Activated gamma-delta T cell (primary cell): Measurements from ENCODE around the gene REX1BD.

ENCODE experiments used
- DNase-seq: peaks from one replicate; lab custom pipeline; 2025; lab: John Stamatoyannopoulos, UW

The REX1BD gene

DNA sequence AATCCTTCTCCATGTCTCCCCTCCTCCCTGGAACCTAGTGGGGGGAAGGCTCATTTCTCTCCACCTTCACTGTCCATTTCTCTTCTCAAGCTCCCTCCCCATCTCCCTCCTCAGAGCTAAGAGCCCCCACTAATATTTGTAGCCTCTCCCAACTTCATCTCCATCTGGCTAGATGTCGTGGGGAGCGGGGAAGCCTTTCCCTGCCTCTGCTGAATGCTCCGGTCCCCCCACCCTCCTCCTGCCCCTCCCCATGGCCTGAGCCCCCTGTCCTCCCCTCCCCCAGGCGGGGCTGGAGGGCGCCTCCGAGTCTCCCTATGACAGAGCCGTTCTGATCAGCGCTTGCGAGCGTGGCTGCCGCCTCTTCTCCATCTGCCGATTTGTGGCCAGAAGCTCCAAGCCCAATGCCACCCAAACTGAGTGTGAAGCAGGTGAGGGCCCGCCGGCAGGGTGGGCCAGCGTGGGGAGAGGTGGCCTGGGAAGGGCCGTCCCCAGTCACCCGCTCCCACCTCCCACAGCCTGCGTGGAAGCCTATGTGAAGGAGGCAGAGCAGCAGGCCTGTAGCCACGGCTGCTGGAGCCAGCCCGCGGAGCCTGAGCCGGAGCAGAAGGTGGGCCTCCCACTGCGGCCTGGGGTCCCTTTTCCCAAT lies 25.1 kb downstream of the REX1BD start:
- no peak for DNase-seq

DNA sequence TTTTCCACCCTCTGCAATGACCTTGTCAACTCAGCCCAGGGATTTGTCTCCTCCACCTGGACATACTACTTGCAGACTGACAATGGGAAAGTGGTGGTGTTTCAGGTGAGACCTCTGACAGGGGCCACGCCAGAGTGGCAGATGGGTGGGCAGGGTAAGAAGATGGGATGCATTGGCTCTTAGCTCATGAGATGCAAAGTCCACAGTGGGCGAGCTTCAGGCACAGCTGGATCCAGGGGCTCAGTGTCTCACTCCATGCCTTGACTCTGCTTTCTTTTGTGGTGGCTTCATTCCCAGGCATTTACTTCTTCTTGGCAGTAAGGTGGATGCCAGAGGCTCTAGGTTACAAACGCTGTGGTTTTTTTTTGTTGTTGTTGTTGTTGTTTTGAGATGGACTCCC lies 27.4 kb downstream of the REX1BD start:
- DNase-seq = no peak

DNA sequence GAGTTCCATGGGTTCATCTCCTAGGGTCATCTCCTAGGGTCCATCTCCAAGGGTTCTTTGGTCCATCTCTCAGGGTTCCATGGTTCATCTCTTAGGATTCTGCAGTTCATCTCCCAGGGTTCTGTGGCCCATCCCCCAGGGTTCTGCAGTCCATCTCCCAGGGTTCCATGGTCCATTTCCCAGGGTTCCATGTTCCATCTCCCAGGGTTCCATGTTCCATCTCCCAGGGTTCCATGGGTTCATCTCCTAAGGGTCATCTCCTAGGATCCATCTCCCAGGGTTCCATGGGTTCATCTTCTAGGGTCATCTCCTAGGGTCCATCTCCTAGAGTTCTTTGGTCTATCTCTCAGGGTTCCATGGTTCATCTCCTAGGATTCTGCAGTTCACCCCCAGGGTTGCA lies 29.0 kb downstream of the REX1BD start:
- no peak for DNase-seq

DNA sequence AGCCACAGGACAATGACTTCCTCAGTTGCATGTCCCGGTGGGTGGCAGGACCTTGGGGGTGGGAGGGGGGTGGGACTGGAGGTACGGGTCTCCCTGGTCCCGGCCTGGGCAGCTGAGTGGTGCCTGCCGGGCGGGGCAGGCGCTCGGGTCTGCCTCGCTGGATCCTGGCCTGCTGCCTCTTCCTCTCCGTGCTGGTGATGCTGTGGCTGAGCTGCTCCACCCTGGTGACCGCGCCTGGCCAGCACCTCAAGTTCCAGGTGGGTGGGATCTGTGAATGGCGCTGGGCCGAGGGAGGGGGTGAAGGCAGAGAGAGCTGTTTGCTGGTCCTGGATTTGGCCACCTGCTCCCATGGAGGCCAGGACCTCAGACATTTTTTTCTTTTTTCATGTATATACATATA lies 29.6 kb downstream of the REX1BD start:
- no peak for DNase-seq

DNA sequence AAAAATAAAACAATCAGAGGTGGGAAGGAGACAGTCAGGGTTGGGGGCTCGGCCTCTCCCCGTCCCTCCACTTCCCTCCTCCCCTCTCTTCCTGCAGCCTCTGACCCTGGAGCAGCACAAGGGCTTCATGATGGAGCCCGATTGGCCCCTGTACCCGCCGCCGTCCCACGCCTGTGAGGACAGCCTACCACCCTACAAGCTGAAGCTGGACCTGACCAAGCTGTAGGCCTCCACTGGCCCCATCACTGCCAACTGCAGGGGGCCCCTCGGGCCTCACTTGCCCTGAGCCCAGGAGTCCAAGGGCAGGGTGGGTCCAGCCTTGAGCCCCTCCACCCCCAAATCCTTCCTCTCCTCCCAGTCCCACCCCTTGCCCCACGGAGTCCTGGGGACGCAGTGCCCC lies 31.7 kb downstream of the REX1BD start:
- no peak for DNase-seq

DNA sequence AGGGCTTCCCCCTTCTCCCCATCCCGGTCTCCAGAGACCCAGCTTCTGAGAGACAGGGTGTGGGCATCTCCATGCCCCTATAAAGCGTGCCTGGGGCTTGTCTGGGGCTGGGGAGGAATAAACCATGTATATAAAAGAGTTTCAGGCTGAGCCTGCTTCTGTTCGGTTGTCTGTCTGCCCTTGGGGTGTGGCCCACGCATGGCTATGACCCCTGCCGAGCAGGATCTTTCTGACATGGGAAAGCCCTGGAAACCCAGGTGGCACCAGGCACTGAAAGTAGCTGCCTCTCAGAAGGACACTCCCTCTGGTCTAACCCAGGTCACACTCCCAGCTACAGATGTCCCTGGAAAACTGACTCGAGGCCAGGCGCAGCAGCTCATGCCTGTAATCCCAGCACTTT lies 32.3 kb downstream of the REX1BD start:
- DNase-seq = no peak

DNA sequence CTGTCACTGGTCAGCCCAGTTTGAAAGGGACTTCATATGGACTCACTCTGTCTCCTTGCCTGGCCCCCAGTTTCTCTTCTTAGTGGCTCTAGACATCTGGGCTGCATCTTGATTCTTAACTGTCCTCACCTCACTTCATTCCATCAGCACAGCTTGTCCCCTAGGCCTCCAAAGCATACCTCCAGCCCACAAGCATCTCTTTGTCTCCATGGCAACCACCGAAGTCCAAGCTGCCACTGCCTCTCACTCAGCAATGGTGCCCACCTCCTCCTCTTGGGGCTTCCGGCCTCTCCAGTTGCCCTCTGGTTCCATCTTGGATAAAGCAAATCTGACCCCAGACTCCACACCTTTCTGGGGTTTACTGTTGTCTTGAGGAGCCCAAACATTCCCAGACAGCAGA lies 38.3 kb downstream of the REX1BD start:
- DNase-seq = no peak

DNA sequence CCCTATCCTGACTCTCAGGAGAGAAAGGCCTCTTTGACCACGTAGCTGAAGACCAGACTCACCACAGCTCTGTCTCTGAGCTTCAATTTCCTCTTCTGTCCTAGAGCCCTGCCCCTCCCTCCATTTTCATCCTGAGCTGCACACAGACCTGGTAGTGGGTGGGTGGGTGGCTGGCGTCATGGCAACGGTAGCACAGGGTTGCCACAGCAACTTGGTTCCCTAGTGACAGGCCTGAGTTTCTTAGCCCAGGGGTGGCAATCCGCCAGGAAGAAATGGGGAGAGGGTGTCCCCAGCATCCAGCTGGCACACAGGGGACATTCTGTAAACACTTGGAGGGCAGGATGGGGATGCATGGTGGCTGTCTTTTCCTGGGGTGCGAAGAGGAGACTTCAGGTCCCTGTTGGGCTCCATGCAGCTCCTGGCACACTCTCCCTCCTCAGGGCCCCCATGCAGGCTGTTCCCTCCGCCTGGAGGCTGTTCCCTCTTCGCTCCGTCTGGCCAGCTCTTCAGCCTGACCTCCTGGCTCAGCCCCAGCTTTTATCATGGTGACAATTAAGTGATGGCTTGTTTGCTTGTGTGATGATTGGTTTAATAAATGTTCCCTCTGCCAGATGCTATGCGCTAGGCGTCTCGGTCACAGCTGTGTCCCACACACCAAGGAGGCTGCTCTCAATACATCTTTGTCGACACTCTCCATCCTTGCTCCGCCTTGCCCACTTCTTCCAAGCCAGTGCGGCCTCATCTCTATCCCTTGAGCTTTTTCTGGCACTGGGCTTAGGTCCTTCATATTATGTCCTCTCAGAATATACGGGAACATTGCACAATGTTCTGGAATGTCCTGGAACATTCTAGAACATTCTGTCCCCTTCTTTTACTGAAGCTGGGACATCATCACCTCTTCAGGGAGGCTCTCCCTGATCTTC lies 40.8 kb downstream of the REX1BD start:
- DNase-seq = no peak

DNA sequence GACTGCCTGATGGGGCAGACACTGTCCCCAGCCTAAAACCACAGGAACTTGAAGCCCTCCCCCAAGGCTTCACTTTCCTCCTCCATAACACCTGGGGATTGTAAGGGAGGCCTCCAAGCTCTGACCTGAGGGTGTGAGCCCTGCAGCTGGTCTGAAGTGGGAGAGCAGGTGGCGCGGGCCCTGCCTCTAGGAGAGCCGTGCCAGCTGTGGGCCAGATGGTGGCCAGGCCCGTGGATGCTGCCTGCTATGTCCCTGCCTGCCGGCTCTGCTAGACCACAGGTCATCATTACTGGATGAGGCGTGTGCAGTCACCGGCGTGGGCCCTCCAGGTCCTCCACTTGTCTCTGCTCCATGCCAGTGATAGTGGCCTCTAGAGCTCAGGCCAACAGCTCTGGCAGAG lies 44.7 kb downstream of the REX1BD start:
- DNase-seq = no peak

DNA sequence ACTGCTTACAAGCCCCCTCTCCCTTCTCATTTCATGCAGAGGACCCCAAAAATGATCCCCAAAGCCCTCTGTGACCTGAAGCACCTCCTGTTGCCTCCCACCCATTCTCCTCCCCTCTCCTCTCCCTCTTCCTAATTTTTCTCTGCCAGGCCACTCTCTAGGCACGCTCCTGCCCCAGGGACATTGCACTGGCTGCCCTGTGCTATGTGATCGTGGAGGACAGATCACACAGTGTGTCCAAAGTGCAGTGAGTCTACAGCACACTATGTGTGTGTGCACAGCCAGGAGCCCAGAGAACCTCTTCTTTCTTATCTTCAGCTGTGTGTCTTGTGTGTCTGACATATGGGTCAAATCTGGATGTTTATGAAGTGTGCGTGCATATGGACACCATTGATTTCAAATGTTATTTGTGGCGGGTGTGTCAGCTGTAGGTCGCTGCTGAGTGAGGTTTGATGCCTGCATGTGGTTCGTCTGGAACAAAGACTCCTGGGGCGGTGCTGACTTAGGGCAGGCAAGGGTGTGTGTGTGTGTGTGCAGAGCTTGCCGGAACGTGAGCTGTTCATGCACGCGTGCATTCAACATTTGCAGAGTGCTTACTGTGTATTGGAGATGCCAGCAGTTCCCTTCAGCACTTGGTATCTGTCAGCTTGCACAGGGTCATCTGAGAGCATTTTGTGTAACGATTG lies 46.2 kb downstream of the REX1BD start:
- DNase-seq = no peak

DNA sequence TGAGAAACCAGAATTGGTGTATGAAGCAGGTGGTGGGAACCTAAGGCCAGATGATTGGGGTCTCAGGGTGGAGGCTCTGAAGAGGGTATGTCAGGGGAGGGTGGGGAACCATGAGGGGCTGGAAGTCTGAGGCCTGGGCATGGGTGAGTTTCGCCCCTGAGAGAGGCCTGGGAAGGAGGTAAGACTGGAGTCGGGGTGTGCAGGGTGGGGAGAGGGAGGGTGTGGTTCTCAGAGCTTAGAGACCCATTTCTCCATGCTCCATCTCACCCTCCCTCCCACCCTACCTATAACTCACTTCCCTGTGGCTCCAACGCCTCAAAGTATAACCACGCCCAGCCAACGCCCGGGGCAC lies 47.2 kb downstream of the REX1BD start:
- DNase-seq = no peak

DNA sequence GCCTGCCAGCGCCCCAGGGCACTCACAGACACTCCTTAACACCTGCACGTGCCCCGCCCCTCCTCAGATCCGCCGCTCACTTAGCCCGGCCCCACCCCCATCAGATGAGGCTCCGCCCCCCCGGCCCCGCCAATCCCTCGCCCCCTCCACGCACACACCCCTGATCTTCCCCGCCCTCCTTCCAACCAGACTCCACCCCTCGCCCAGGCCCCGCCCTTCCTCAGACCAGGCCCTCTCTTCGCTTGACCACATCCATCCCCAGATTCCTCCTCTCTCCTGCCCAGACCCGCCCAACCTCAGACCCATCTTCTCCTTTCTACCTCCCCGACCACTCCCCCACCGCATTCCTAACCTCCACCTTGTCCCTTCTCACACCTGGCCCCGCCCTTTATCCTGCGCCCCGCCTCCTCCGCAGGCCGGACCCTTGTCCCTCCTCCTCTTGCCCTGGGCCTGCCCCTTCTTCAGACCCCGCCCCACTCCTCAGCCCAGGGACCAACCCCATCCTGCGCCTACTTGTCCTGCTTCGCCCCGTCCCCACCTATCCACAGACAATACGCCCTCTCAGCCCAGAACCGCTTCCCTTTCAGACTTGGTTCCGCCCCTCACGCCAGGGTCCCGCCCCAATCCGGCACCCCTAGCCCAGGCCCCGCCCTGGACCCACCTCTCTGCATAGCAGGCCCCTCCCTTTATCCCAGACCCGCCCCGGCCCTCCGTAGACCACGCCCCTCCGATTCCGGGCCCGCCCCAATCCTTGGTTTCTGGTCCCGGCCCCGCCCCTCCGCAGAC lies 47.8 kb downstream of the REX1BD start:
- peak; percentile 95 for DNase-seq

DNA sequence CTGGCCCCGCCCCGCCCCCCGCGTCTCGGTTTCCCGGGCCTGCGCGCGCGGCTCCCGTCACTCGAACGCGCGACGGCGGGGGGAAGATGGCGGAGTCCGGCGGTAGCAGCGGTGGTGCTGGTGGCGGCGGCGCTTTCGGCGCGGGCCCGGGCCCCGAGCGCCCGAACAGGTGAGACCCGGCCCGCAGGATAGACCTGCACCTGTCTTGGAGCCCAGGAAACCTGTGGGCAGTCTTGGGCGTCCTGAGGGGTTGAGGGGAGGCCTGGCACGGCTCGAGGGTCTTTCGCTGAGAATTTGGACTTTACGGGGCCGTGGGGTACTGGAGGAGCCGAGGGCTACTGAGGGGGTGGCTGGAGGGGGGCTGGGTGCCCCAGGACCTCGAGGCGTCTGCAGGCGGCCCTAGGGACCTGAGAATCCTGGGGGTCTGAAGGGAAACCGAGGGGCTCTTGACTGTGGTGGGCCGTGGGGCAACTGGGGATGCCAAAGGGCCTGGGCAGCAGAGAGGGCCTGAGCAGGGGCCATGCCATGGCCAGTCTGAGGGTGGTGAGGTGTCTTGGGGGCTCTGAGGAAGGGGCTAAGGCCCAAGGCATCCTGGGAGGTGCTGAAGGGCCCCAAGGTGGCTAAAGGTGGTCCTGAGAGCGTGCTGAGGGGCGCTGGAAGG lies 48.5 kb downstream of the REX1BD start, which contains the start of gene KLHL26:
KLHL26 (plus strand) TSS at position 60 of the 661 bp plus-strand sequence; CDS start at position 87, 27 bp downstream.
- DNase-seq = no peak

DNA sequence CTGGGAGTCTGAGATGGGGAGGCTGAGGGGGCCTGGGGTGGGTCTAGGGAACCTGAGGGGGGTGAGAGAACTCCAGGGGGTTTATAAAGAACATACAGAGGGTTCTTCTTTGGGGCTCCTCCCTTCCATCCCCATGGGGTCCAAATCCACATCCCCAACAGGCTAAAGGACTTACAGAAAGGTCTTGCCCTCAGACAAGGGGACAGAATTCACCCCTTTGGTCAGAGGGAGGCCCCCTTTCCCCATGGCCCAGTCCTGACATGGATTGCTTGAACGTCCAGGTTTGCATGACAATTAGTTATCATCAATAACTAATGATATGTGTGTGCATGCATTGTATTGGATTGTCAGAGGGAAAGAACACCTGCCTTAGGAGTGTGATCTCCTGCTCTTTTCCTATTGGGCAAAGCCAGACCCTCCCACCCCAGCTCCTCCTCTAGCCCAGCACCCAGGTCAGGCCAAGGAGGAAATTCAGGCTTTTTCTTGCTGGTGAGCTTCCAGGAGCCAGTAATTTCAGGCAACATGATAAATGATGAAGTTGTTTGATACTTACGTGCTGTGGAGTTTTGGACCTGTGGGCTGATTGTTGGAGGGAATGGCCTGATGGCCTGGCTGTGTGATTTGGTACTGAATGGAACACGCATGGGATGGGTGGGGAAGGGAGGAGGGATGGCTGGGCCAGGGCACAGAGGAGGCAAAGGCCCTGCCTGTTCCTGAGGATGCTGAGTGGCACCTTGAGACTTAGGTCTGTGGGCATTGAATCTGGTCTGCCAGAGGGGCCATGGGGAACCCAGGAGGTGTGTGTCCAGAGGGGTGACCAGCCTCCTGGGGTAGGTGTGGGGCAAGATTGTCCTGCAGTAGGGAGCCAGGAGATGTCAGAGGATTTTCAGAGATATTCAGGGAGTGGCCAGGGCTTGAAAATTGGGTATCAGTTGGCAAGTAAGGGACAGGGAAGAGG lies 49.4 kb downstream of the REX1BD start:
- DNase-seq = no peak

DNA sequence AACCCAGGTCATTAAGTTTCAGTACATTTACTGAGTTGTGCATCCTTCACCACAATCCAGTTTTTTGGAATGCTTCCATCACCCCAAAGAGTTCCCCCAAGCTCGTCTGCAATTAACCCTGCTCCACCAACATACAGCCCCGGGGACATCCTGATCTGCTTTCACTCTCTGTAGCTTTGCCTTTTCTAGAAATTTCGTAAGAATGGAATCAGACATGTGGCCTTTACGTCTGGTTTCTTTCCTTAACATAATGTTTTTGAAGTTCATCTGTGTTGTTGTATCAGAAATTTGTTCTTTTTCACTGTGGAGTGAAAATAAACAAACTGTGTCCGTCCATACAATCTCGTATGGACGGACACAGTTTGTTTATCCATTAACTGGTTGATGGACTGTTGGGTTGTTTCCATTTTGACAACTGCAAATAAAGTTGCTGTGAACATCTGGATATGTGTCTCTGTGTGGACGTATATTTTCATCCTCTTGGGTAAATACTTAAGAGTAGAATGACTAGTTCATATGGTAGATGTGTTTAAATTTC lies 51.2 kb downstream of the REX1BD start:
- no peak for DNase-seq
